K562 (cell line): ENCODE data around the gene SERPINH1. TPM values are rescaled to one million over a fixed set of nuclear protein-coding genes. Genes with fewer than 3 reads are reported as not detected.

ENCODE experiments used
- FIP1L1 ChIP-seq: fragments of 200-400 bp; formaldehyde crosslinking; IDR thresholded peaks from 2 replicates; pipeline ENCODE4 v1.6.1; 2018; ENCODE audit warnings: mild to moderate bottlenecking, low read depth, low read length; ENCODE audit not compliant: poor library complexity, severe bottlenecking
- NR2C1 ChIP-seq, 2 experiments: fragments of 450-650 bp; IDR thresholded peaks; 2 replicates each; pipeline ENCODE4 v1.6.1; 2017; ENCODE audit warnings: mild to moderate bottlenecking in 2 of 2, antibody characterized with exemption in 1 of 2, inconsistent platforms in 1 of 2, missing compliant biosample characterization in 1 of 2, missing genetic modification characterization in 1 of 2
- ZNF586 ChIP-seq: fragments of 450-650 bp; formaldehyde crosslinking; conservative IDR thresholded peaks from 2 replicates; pipeline ENCODE4 v1.4.0; 2020; ENCODE audit warnings: mild to moderate bottlenecking, moderate library complexity
- polyA plus RNA-seq, 8 experiments: library from polyadenylated mRNA; depleted of rRNA in 4 of 8; stranded (reverse) in 5 of 8; unstranded in 3 of 8; fragments of >200 nt; fragmentation: Nextera tagmentation in 2 of 8; fragmentation: Illumina TruSeq in 1 of 8; extraction: Ambion mirVana in 2 of 8; extraction: Trizol in 1 of 8; gene quantifications; 2 replicates each; pipeline versions ENCODE4 v1.2.1 to v1.2.3, GENCODE V29; 2011 to 2014; ENCODE audit warnings: inconsistent platforms in 1 of 8, missing spikeins in 1 of 8
- total RNA-seq, 7 experiments: library from RNA; depleted of rRNA in 6 of 7; stranded (reverse); fragments of >200 nt in 6 of 7; fragmentation: Illumina TruSeq in 2 of 7; extraction: Trizol in 2 of 7; gene quantifications; 2 replicates each; pipeline versions ENCODE4 v1.2.1 to v1.2.3, GENCODE V29; 2011 to 2021; ENCODE audit warnings: low replicate concordance in 1 of 7
- TF ChIP-seq, protein P1 (sequence below), 2 experiments: fragments of 450-650 bp in 1 of 2; sonication (generic) in 1 of 2; formaldehyde crosslinking in 1 of 2; IDR thresholded peaks; 2 replicates each; pipeline versions ENCODE4 v1.7.1 to v1.9.0; 2016 to 2022; ENCODE audit warnings: inconsistent platforms in 1 of 2, mild to moderate bottlenecking in 1 of 2, missing genetic modification reagents in 1 of 2
- TF ChIP-seq, protein P2 (sequence below): fragments of 250-450 bp; sonication (Bioruptor Pico); IDR thresholded peaks from 2 replicates; pipeline ENCODE4 v1.4.0; 2020

SERPINH1 gene
- total and polyA plus RNA-seq, 9 of the 15 experiments (the other 6 are each of a cell fraction or from before 2014, with no cell fraction given), result 2.8 to 106 (median 67.9) TPM

DNA sequence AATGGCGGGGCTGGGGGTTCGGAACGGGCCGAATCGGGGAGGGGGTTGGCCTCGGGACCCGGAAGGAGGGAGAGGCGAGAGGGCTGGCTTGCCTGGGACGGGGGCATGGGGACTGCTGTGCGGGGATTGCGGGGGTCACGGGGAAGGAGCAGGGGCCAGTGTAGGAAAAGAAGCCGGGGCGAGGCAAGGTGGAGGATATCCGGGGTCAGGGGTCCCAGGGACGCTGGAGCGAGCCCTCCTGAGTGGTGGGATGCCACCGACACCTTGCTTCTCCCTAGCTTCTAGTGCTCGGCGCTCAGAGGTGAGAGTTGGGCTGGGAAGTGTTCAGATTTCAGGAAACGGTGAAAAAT lies 35.9 kb upstream of the SERPINH1 start (continued):
- TF ChIP-seq, protein P1, sequence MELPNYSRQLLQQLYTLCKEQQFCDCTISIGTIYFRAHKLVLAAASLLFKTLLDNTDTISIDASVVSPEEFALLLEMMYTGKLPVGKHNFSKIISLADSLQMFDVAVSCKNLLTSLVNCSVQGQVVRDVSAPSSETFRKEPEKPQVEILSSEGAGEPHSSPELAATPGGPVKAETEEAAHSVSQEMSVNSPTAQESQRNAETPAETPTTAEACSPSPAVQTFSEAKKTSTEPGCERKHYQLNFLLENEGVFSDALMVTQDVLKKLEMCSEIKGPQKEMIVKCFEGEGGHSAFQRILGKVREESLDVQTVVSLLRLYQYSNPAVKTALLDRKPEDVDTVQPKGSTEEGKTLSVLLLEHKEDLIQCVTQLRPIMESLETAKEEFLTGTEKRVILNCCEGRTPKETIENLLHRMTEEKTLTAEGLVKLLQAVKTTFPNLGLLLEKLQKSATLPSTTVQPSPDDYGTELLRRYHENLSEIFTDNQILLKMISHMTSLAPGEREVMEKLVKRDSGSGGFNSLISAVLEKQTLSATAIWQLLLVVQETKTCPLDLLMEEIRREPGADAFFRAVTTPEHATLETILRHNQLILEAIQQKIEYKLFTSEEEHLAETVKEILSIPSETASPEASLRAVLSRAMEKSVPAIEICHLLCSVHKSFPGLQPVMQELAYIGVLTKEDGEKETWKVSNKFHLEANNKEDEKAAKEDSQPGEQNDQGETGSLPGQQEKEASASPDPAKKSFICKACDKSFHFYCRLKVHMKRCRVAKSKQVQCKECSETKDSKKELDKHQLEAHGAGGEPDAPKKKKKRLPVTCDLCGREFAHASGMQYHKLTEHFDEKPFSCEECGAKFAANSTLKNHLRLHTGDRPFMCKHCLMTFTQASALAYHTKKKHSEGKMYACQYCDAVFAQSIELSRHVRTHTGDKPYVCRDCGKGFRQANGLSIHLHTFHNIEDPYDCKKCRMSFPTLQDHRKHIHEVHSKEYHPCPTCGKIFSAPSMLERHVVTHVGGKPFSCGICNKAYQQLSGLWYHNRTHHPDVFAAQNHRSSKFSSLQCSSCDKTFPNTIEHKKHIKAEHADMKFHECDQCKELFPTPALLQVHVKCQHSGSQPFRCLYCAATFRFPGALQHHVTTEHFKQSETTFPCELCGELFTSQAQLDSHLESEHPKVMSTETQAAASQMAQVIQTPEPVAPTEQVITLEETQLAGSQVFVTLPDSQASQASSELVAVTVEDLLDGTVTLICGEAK (IDR thresholded peaks at IDR 0.05), result peak; percentile 27; the same call in 1 of the 2 replicates
- TF ChIP-seq, protein P1 (CRISPR knock-in tag; IDR thresholded peaks at IDR 0.05), result no peak
- TF ChIP-seq ZNF586 (CRISPR knock-in tag), result no peak
- TF ChIP-seq NR2C1 (IDR thresholded peaks at IDR 0.05), result 0 out of 2 replicates have a peak, but pooled peaks have one; percentile 45
- TF ChIP-seq NR2C1 (tag; IDR thresholded peaks at IDR 0.05), result no peak
- TF ChIP-seq FIP1L1, result peak; percentile 4
- TF ChIP-seq, protein P2, sequence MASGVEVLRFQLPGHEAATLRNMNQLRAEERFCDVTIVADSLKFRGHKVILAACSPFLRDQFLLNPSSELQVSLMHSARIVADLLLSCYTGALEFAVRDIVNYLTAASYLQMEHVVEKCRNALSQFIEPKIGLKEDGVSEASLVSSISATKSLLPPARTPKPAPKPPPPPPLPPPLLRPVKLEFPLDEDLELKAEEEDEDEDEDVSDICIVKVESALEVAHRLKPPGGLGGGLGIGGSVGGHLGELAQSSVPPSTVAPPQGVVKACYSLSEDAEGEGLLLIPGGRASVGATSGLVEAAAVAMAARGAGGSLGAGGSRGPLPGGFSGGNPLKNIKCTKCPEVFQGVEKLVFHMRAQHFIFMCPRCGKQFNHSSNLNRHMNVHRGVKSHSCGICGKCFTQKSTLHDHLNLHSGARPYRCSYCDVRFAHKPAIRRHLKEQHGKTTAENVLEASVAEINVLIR (CRISPR knock-in tag), result no peak
- TF ChIP-seq, all 486 proteins: peak for 7
